ENCODE data around the gene RSAD2.
"Not testable (repeated sequence)": the region's sequence is repeated elsewhere in the genome, so short reads cannot be mapped to it uniquely, and the experiment has no call there.

Gene RSAD2

GRCh38 chr2:6932828-6933227 lies 55.3 kb downstream of the RSAD2 start:
- in situ Hi-C loops (cut with MboI; ENCODE audit: low sequenced_read_pairs, unreplicated experiment): no loop called here
- no peak for TF ChIP-seq CTCF (IDR thresholded peaks at IDR 0.05; ENCODE audit: borderline replicate concordance, control extremely low read depth, extremely low read depth, insufficient read depth, missing control alignments)
- no peak for DNase-seq (ENCODE audit: low spot score)

- TF ChIP-seq CTCF (IDR thresholded peaks at IDR 0.05; ENCODE audit: borderline replicate concordance, control extremely low read depth, extremely low read depth, insufficient read depth, missing control alignments): no peak
- in situ Hi-C loops (cut with MboI; ENCODE audit: low sequenced_read_pairs, unreplicated experiment): no loop called here
- DNase-seq (ENCODE audit: low spot score): no peak
Measured at GRCh38 chr2:6933911-6934310, 56.3 kb downstream of the RSAD2 start.

GRCh38 chr2:6934345-6934744 lies 56.8 kb downstream of the RSAD2 start:
- in situ Hi-C loops (cut with MboI; ENCODE audit: low sequenced_read_pairs, unreplicated experiment): no loop called here
- DNase-seq (ENCODE audit: low spot score): no peak
- no peak for TF ChIP-seq CTCF (IDR thresholded peaks at IDR 0.05; ENCODE audit: borderline replicate concordance, control extremely low read depth, extremely low read depth, insufficient read depth, missing control alignments)

- in situ Hi-C loops (cut with MboI; ENCODE audit: low sequenced_read_pairs, unreplicated experiment): no loop called here
- TF ChIP-seq CTCF (IDR thresholded peaks at IDR 0.05; ENCODE audit: borderline replicate concordance, control extremely low read depth, extremely low read depth, insufficient read depth, missing control alignments): no peak
- DNase-seq (ENCODE audit: low spot score): no peak
Measured at GRCh38 chr2:6934758-6935651, 57.4 kb downstream of the RSAD2 start.

GRCh38 chr2:6935652-6936020 lies 58.1 kb downstream of the RSAD2 start:
- DNase-seq (ENCODE audit: low spot score); in situ Hi-C loops (cut with MboI; ENCODE audit: low sequenced_read_pairs, unreplicated experiment): not testable (repeated sequence)

GRCh38 chr2:6937157-6937556 lies 59.6 kb downstream of the RSAD2 start:
- in situ Hi-C loops (cut with MboI; ENCODE audit: low sequenced_read_pairs, unreplicated experiment): no loop called here
- TF ChIP-seq CTCF (IDR thresholded peaks at IDR 0.05; ENCODE audit: borderline replicate concordance, control extremely low read depth, extremely low read depth, insufficient read depth, missing control alignments): no peak
- DNase-seq (ENCODE audit: low spot score): no peak

- no peak for DNase-seq (ENCODE audit: low spot score)
- in situ Hi-C loops (cut with MboI; ENCODE audit: low sequenced_read_pairs, unreplicated experiment): no loop called here
- TF ChIP-seq CTCF (IDR thresholded peaks at IDR 0.05; ENCODE audit: borderline replicate concordance, control extremely low read depth, extremely low read depth, insufficient read depth, missing control alignments): no peak
Measured at GRCh38 chr2:6937582-6937981, 60.0 kb downstream of the RSAD2 start.
